Daoy (cell line): Measurements from ENCODE around the gene ITPK1. TPM values are rescaled to one million over a fixed set of nuclear protein-coding genes. Genes with fewer than 3 reads are reported as not detected.

Experiments used
- DNase-seq: peaks from one replicate; pipeline ENCODE4 v3.0.0-alpha.2; 2015; ENCODE audit warnings: low read depth
- total RNA-seq: library from RNA; depleted of rRNA; stranded (reverse); fragments of >200 nt; shearing (Covaris generic); gene quantifications from 2 replicates; pipeline ENCODE4 v1.2.3, GENCODE V29; 2014; rRNA removed

ITPK1 gene
- total RNA-seq, 1 experiment from 2014 or later, result 14.2 TPM

- no peak for DNase-seq
Observed at GRCh38 chr14:92892589-92892988, 223.1 kb downstream of the ITPK1 start.

- DNase-seq, result no peak
Observed at GRCh38 chr14:92890830-92891588, 224.7 kb downstream of the ITPK1 start.

- no peak for DNase-seq
Observed at GRCh38 chr14:92888896-92889295, 226.8 kb downstream of the ITPK1 start.

- no peak for DNase-seq
Observed at GRCh38 chr14:92887157-92887556, 228.6 kb downstream of the ITPK1 start.

Other genes with a start within 250 kb of the ITPK1 start
- gene CHGA, start 192.8 kb downstream of the ITPK1 start, total RNA-seq, result not detected in 2 replicates
- gene MOAP1, start 69.0 kb upstream of the ITPK1 start, total RNA-seq, result 18.8 and 19.8 TPM in 2 replicates
- 10.8 and 23.1 TPM in 2 replicates for gene LYSET, start 69.4 kb upstream of the ITPK1 start, total RNA-seq
- 64.4 and 65.5 TPM in 2 replicates for gene GON7, start 91.1 kb upstream of the ITPK1 start, total RNA-seq
- 109 and 125 TPM in 2 replicates for gene UBR7, start 91.3 kb upstream of the ITPK1 start, total RNA-seq
- 15.9 and 16.5 TPM in 2 replicates for gene BTBD7, start 217.1 kb upstream of the ITPK1 start, total RNA-seq
- not detected in 2 replicates for gene COX8C, start 231.3 kb upstream of the ITPK1 start, total RNA-seq